Erythroblast (primary cell): ENCODE data around the gene MBD3L5.

Experiments used
- GATA1 ChIP-seq: IDR thresholded peaks from 2 replicates; pipeline ENCODE4 v1.6.1; 2011; ENCODE audit warnings: low read depth, mild to moderate bottlenecking, control low read depth, low read length, moderate library complexity
- POLR2A ChIP-seq: IDR thresholded peaks from 2 replicates; pipeline ENCODE4 v1.6.1; 2011; ENCODE audit warnings: mild to moderate bottlenecking, low read length

DNA sequence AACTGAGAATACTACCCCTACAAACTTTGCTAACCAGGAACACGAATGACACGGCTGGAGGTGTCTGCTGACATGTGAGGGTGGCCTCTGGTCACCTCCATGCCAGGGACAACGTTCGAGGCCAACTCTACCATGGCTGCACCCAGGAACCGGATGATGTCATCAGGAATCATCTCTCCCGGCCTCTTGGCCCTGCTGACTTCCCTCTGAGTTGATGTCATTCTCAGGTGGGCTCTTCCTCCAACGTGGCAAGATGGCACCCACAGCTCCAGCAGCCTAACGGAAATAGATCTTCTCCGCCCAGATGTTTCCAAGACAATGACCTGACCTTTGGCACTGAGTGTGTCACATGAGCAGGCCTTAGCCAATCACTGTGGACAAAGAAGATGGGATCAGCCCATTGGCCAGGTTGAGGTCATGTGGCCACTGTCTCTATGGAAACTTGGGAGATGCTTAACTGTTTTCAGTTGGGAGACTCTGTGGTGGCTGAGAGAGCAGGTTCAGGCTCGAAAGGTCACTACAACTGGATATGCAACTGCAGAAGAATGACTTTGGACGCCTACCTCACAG lies 24.2 kb upstream of the MBD3L5 start:
- TF ChIP-seq POLR2A = no peak
- TF ChIP-seq GATA1 = no peak
